GM12891 (cell line): ENCODE data around the gene HSPA1B.
A peak's percentile ranks its signal among the peaks of the same experiment; 100 is the strongest.
"Not testable (repeated sequence)": the region's sequence is repeated elsewhere in the genome, so short reads cannot be mapped to it uniquely, and the experiment has no call there.

ENCODE experiments used
- DNase-seq: peaks from one replicate; pipeline ENCODE4 v3.0.0; 2011; ENCODE audit warnings: low spot score; ENCODE audit not compliant: insufficient read length
- FAIRE-seq: peaks from 2 replicates; lab custom pipeline; 2011; peaks lifted over from hg19 to GRCh38; lab: Jason Lieb, UNC
- PAX5 ChIP-seq: IDR thresholded peaks from 2 replicates; pipeline ENCODE4 v1.6.1; 2011; ENCODE audit warnings: low read length, moderate library complexity, mild to moderate bottlenecking; ENCODE audit not compliant: insufficient read depth, severe bottlenecking
- POLR2A ChIP-seq: IDR thresholded peaks from 2 replicates; pipeline ENCODE4 v1.6.1; 2011; ENCODE audit warnings: low read depth, low read length, control low read depth
- POLR2AphosphoS5 ChIP-seq: IDR thresholded peaks from 2 replicates; pipeline ENCODE4 v1.6.1; 2011; ENCODE audit warnings: low read depth, low read length, control low read depth
- POU2F2 ChIP-seq: IDR thresholded peaks from 2 replicates; pipeline ENCODE4 v1.6.1; 2011; ENCODE audit warnings: low read depth, mild to moderate bottlenecking, control low read depth, low read length, moderate library complexity
- SPI1 ChIP-seq: IDR thresholded peaks from 2 replicates; pipeline ENCODE4 v1.6.1; 2011; ENCODE audit warnings: low read depth, low read length, control low read depth
- TAF1 ChIP-seq: IDR thresholded peaks from 2 replicates; pipeline ENCODE4 v1.6.1; 2011; ENCODE audit warnings: low read depth, low read length, control low read depth

Gene HSPA1B

GRCh38 chr6:31796993-31797385 is 30.5 kb upstream of the HSPA1B start:
- FAIRE-seq (no peak), DNase-seq (no peak)
- no peak for TF ChIP-seq POLR2A

GRCh38 chr6:31797588-31797987 is 29.9 kb upstream of the HSPA1B start:
- no peak for DNase-seq
- TF ChIP-seq SPI1 (no peak), TAF1 (no peak), PAX5 (no peak), POLR2A (no peak)
- FAIRE-seq: no peak

DNA sequence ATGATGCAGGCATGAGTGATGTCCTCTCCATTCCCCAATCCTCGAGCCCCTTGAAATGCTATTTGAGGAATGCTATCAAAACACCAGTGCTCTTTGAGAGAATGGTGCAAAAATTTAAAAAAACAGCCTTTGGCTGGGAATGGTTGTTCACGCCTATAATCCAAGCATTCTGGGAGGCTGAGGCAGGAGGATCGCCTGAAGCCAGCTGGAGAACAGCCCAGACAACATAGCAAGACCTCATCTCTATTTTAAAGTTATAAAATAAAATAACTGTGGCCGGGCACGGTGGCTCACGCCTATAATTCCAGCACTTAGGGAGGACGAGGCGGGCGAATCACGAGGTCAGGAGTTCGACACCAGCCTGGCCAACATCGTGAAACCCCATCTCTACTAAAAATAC is 27.8 kb upstream of the HSPA1B start:
- FAIRE-seq: no peak
- no peak for DNase-seq
- no peak for TF ChIP-seq PAX5
- no peak for TF ChIP-seq POLR2A
- no peak for TF ChIP-seq TAF1
- no peak for TF ChIP-seq SPI1
- TF ChIP-seq POLR2AphosphoS5: no peak
- TF ChIP-seq POU2F2: no peak

DNA sequence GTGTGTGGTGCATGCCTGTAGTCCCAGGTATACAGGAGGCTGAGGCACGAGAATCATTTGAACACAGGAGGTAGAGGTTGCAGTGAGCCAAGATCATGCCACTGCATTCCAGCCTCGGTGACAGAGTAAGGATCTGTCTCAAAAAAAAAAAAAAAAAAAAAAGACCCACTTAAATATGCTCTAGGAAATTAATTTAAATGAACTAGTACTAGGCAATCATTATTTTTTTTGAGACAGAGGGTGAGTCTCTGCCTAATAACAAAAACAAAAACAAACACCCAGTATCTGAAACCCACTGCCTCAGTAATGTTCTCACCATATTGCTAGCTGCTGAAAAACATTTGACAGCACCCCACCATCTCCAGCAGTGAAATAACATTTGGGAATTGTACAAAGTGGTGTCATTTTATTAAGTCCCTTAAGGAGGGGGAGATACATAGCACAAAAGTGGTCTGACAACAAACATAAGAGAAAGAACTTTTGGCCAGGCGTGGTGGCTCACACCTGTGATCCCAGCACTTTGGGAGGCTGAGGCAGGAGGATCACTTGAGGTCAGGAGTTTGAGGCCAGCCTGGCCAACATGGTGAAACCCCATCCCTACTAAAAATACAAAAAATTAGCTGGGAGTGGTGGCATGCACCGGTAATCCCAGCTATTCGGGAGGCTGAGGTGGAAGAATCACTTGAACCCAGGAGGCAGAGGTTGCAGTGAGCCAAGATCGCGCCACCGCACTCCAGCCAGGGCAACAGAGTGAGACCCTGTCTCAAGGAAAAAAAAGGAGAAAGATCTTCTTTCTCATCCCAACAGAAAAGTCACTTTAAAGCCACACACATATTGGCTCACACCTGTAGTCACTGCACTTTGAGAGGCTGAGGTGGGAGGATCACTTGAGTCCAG is 26.3 kb upstream of the HSPA1B start:
- not testable (repeated sequence) for DNase-seq, FAIRE-seq

DNA sequence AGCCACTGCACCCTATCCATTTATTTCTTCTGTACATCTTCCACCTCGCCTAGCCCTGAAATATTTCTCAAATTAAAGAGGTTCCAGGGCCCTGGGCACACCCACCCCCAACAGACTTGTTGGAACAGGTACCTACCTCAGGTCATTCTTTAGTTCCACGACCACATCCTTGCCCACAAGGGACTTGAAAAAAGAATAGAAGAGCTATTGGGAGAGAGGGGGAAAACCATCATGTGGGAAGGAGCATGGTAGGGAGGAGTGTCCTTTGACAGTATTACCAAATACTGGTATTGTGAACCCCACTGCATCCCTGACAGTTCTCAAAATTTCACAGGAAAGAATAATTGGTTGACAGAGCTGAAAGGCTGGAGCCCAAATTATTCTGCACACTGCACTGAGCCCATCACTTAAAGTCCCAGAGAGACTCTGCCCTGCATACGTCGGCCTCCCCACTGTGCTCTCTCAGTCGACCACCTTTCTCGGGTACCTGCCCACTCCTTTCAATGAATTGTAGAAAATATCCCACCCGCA is 21.5 kb upstream of the HSPA1B start:
- DNase-seq: no peak
- no peak for FAIRE-seq
- no peak for TF ChIP-seq POLR2AphosphoS5
- no peak for TF ChIP-seq TAF1
- no peak for TF ChIP-seq PAX5
- no peak for TF ChIP-seq POU2F2
- no peak for TF ChIP-seq POLR2A
- TF ChIP-seq SPI1: no peak

DNA sequence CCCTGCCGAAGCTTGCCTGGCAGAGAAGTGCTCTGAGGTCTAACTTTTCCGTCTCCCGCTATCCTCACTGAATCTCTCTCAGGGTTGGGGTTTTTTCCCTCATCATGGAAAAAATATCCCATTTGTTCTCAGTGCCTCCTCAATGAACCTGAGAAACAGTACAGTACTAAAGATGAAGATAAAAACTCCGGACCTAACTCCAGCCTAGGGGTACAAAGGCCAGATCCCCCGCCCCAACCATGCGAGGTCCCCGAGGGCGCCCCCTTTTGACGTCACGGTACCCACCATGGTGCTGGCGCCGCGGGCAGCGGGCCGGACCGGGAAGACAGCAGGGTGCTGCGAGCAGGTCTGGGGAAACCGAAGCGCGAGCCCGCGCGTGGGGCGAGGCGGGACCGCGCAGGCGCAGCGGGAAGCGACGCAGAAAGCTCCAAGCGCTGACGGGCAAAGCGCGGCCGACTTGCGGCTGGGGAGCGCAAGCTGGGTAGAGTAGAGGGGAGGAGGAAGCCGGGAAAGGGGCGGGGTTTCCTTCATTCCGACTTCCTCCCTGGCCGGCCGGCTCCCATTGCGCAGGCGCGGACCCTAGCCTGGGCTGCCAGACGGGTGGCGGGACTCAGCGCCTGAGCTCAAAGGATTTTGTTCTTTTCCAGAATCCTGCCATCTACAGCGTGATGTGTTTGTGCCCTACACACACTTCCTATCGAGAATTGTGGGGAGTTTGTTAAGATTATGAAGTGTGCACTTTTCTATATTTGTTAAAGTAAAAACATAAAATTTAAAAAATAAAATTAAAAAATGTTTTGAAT is 20.9 kb upstream of the HSPA1B start, which contains the start of gene LSM2:
TSS of gene LSM2 (minus strand) at position 497 of the 803 bp plus-strand sequence. CDS start at position 288, 209 bp downstream.
- DNase-seq (peak; percentile 100), FAIRE-seq (peak; percentile 96)
- TF ChIP-seq PAX5 (peak; percentile 7), SPI1 (peak; percentile 93), POLR2A (peak; percentile 91), POU2F2 (peak; percentile 57; the same call in 1 of the 2 replicates), TAF1 (peak; percentile 67), POLR2AphosphoS5 (peak; percentile 92)

DNA sequence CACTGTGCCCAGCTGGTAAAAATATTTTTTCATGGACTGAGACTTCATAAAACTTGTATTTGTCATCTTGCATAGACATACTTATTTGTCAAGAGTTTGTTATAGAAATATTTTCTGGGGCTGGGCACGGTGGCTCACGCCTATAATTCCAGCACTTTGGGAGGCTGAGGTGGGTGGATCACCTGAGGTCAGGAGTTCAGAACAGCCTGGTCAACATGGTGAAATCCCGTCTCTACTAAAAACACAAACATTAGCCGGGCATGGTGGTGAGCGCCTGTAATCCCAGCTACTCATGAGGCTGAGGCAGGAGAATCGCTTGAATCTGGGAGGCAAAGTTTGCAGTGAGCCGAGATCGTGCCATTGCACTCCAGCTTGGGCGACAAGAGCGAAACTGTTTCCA is 18.9 kb upstream of the HSPA1B start:
- not testable (repeated sequence) for FAIRE-seq, DNase-seq

GRCh38 chr6:31811645-31812044 is 15.9 kb upstream of the HSPA1B start:
- no peak for DNase-seq
- no peak for FAIRE-seq
- TF ChIP-seq POU2F2 (no peak), TAF1 (no peak), POLR2A (no peak), PAX5 (no peak), POLR2AphosphoS5 (no peak), SPI1 (no peak)

DNA sequence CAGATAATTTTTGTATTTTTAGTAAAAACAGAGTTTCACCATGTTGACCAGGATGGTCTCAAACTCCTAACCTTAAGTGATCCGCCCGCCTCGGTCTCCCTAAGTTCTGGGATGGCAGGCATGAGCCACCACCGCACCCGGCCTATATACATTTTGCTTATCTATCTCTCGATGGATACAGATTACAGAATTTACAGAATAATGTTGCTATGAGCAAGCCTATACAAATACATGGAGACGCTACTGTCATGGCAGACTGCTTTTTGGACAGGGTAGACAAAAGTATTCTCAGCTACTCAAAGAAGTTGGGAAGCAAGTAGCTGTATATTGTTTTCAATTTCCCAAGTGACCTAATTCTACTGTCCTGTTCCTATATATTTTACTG is 14.1 kb upstream of the HSPA1B start:
- TF ChIP-seq PAX5 (no peak), SPI1 (no peak), POU2F2 (no peak), POLR2A (no peak), POLR2AphosphoS5 (no peak)
- DNase-seq (no peak), FAIRE-seq (no peak)

- TF ChIP-seq SPI1 (no peak), PAX5 (no peak), POU2F2 (no peak), POLR2AphosphoS5 (no peak), POLR2A (no peak)
- peak; percentile 68 for DNase-seq
- no peak for FAIRE-seq
Measured at GRCh38 chr6:31814677-31815024, 12.9 kb upstream of the HSPA1B start.
